Measurements from ENCODE around the gene CEP164. TPM values are rescaled to one million over a fixed set of nuclear protein-coding genes. Genes with fewer than 3 reads are reported as not detected.

The CEP164 gene
- 27.5 and 28.8 TPM in 2 replicates for total RNA-seq

DNA sequence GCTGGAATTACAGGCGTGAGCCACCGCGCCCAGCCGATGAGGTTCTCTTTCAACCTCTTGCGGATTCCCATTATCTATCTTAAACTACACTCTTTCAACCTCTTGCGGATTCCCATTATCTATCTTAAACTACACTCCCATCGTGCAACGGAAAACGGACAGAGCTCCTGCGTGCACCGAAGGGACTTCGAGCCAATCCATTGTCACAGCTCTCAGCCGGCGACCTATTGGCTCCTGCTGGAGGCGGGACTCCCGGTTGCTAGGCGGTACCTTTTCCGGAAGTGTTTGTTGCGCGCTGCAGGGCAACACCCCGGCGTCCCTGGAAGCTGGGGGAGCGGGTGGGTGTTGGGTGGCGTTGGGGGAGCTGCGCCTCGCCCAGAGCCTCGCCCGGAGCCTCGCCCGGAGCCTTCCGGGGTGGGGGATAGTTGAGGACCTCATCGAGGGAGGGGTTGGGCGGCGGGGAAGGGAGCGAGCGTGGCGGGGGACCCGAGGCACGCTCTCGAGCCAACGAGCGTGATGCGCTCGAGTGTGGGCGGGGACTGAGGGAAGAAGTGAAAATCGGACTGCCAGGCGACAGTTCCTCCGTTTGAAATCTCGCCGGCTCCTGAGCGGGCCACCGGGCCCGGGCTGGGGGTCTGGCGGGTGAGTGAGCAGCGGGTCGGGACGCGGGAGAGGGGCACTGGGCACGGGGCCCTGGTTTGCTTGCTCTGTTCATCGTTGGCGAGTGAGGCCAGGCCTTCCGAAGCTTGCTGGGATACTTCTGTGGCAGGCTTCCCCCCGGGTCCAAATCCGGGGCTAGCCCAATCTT lies at the start of gene CEP164:
Gene CEP164, plus strand, starts transcription at position 288 of the 808 bp plus-strand sequence. CDS start 10,733 bp downstream, outside the sequence.
- Histone ChIP-seq H3K4me3 (ENCODE audit: low read depth, low read length) (peak within 1 kb of the TSS; percentile 69), H3K27me3 (ENCODE audit: control insufficient read depth, insufficient read depth, low read length) (no peaks in the 10 kb centered on the region), H3K36me3 (ENCODE audit: control insufficient read depth, insufficient read depth, low read length) (no peaks in the 10 kb centered on the region)
- TF ChIP-seq, protein P1, sequence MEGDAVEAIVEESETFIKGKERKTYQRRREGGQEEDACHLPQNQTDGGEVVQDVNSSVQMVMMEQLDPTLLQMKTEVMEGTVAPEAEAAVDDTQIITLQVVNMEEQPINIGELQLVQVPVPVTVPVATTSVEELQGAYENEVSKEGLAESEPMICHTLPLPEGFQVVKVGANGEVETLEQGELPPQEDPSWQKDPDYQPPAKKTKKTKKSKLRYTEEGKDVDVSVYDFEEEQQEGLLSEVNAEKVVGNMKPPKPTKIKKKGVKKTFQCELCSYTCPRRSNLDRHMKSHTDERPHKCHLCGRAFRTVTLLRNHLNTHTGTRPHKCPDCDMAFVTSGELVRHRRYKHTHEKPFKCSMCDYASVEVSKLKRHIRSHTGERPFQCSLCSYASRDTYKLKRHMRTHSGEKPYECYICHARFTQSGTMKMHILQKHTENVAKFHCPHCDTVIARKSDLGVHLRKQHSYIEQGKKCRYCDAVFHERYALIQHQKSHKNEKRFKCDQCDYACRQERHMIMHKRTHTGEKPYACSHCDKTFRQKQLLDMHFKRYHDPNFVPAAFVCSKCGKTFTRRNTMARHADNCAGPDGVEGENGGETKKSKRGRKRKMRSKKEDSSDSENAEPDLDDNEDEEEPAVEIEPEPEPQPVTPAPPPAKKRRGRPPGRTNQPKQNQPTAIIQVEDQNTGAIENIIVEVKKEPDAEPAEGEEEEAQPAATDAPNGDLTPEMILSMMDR (IDR thresholded peaks at IDR 0.05; ENCODE audit: insufficient read depth, low read length, poor library complexity, severe bottlenecking) = no peak
- DNase-seq (ENCODE audit: low read depth) = peak; percentile 93

DNA sequence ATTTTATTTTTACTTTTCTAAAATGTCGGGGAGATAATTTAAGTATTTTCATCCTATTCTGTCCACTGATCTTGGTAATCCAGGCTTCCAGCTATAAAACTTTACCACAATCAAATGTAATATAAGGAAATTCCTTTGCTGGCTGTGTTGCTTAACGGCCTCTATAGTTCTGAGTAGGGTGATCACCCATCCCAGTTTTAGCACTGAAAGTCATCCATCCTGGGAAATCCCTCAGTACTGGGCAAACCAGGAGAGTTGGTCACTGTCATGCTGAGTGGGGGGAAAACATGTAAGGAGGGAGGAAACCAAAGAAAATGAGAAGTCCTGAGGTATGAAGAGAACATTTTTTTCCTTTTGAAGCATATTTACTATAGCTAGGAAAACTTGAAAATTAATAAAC lies 49.3 kb upstream of the CEP164 start:
- TF ChIP-seq, protein P1 (IDR thresholded peaks at IDR 0.05; ENCODE audit: insufficient read depth, low read length, poor library complexity, severe bottlenecking) = no peak
- Histone ChIP-seq H3K27me3 (ENCODE audit: control insufficient read depth, insufficient read depth, low read length) (no peaks in the 10 kb centered on the region), H3K4me3 (ENCODE audit: low read depth, low read length) (no peak overlapping the region), H3K36me3 (ENCODE audit: control insufficient read depth, insufficient read depth, low read length) (no peaks in the 10 kb centered on the region)
- DNase-seq (ENCODE audit: low read depth) = no peak

DNA sequence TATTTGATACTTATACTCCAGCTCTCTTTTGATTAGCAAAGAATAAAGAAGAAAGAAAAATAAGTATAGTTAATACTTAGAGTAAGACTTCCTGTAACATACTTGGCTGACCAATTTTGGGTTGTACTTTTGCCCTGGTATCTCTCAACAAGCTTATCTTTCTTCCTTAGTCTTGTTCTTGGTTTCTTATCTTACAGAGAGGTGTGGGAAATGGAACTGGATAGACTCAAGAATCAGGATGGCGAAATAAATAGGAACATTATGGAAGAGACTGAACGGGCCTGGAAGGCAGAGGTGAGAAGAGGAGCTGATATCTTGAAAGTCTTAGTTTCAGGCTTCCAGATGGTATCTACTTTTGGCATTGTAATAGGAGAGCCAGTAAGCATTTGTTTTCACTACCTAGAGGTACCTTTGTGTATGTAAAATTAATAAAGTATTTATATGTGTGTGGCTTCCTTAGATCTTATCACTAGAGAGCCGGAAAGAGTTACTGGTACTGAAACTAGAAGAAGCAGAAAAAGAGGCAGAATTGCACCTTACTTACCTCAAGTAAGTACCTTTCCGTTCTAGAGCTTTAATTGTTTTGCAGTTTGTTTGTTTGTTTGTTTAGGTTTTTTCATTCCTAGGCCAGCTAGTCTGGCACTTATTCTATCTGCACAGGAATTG lies 47.8 kb upstream of the CEP164 start:
- Histone ChIP-seq H3K4me3 (ENCODE audit: low read depth, low read length) (no peak overlapping the region), H3K36me3 (ENCODE audit: control insufficient read depth, insufficient read depth, low read length) (no peaks in the 10 kb centered on the region), H3K27me3 (ENCODE audit: control insufficient read depth, insufficient read depth, low read length) (no peaks in the 10 kb centered on the region)
- TF ChIP-seq, protein P1 (IDR thresholded peaks at IDR 0.05; ENCODE audit: insufficient read depth, low read length, poor library complexity, severe bottlenecking) = no peak
- DNase-seq (ENCODE audit: low read depth) = no peak

DNA sequence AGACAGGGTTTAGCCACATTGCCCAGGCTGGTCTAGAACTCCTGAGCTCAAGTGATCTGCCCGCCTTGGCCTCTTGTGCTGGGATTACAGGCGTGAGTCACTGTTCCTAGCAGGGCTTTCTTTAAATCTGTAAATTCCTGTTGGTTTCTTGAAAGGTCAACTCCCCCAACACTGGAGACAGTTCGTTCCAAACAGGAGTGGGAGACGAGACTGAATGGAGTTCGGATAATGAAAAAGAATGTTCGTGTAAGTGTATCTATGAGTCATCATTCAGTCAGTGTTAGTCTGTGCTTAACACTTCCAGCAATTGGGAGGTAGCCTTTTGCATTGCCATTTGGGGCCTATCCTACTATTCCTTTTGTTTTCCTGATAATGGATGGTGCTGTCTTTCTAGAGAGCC lies 46.5 kb upstream of the CEP164 start:
- Histone ChIP-seq H3K4me3 (ENCODE audit: low read depth, low read length) (no peak overlapping the region), H3K27me3 (ENCODE audit: control insufficient read depth, insufficient read depth, low read length) (no peaks in the 10 kb centered on the region), H3K36me3 (ENCODE audit: control insufficient read depth, insufficient read depth, low read length) (no peaks in the 10 kb centered on the region)
- TF ChIP-seq, protein P1 (IDR thresholded peaks at IDR 0.05; ENCODE audit: insufficient read depth, low read length, poor library complexity, severe bottlenecking) = no peak
- peak; percentile 77 for DNase-seq (ENCODE audit: low read depth)

DNA sequence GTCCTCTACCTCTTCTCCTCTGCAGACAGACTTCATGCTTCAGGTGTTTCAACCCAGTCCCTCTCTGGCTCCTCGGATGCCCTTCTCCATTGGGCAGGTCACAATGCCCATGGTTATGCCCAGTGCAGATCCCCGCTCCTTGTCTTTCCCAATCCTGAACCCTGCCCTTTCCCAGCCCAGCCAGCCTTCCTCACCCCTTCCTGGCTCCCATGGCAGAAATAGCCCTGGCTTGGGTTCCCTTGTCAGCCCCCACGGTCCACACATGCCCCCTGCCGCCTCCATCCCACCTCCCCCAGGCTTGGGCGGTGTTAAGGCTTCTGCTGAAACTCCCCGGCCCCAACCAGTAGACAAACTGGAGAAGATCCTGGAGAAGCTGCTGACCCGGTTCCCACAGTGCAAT lies 45.8 kb upstream of the CEP164 start:
- TF ChIP-seq, protein P1 (IDR thresholded peaks at IDR 0.05; ENCODE audit: insufficient read depth, low read length, poor library complexity, severe bottlenecking) = no peak
- H3K36me3 ChIP-seq (ENCODE audit: control insufficient read depth, insufficient read depth, low read length) = no peaks in the 10 kb centered on the region
- no peak overlapping the region for H3K4me3 ChIP-seq (ENCODE audit: low read depth, low read length)
- DNase-seq (ENCODE audit: low read depth) = no peak
- no peaks in the 10 kb centered on the region for H3K27me3 ChIP-seq (ENCODE audit: control insufficient read depth, insufficient read depth, low read length)

Measured in kidney epithelial cell (primary cell).